Ectodermal cell (in vitro differentiated cells): ENCODE data around the gene RPTOR.

Experiments
- H3K27ac ChIP-seq: 2 replicates; pipeline ENCODE4 v1.7.0; 2013; ENCODE audit warnings: mild to moderate bottlenecking, low read depth, low read length; ENCODE audit not compliant: insufficient read depth, poor library complexity, severe bottlenecking
- H3K27me3 ChIP-seq: 2 replicates; pipeline ENCODE4 v1.7.0; 2013; ENCODE audit warnings: mild to moderate bottlenecking, low read length; ENCODE audit not compliant: insufficient read depth, control insufficient read depth, poor library complexity, severe bottlenecking
- H3K36me3 ChIP-seq: one replicate; pipeline ENCODE4 v1.7.0; 2013; ENCODE audit warnings: low read length; ENCODE audit not compliant: control insufficient read depth, insufficient read depth
- H3K4me1 ChIP-seq: one replicate; pipeline ENCODE4 v1.7.0; 2013; ENCODE audit warnings: low read length; ENCODE audit not compliant: control insufficient read depth, insufficient read depth
- H3K4me3 ChIP-seq: 2 replicates; pipeline ENCODE4 v1.7.0; 2013; ENCODE audit warnings: low read depth, low read length, control low read depth; ENCODE audit not compliant: insufficient read depth
- H3K9me3 ChIP-seq: 2 replicates; pipeline ENCODE4 v1.7.0; 2013; ENCODE audit warnings: mild to moderate bottlenecking, low read length, moderate library complexity; ENCODE audit not compliant: control insufficient read depth
- WGBS, 2 experiments: methylation state at CpG; one replicate each; pipeline ENCODE4 v1.1.7; 2013; ENCODE audit warnings: missing lambda C conversion rate in 2 of 2; 5-methylcytosine and 5-hydroxymethylcytosine counted together

The RPTOR gene

DNA sequence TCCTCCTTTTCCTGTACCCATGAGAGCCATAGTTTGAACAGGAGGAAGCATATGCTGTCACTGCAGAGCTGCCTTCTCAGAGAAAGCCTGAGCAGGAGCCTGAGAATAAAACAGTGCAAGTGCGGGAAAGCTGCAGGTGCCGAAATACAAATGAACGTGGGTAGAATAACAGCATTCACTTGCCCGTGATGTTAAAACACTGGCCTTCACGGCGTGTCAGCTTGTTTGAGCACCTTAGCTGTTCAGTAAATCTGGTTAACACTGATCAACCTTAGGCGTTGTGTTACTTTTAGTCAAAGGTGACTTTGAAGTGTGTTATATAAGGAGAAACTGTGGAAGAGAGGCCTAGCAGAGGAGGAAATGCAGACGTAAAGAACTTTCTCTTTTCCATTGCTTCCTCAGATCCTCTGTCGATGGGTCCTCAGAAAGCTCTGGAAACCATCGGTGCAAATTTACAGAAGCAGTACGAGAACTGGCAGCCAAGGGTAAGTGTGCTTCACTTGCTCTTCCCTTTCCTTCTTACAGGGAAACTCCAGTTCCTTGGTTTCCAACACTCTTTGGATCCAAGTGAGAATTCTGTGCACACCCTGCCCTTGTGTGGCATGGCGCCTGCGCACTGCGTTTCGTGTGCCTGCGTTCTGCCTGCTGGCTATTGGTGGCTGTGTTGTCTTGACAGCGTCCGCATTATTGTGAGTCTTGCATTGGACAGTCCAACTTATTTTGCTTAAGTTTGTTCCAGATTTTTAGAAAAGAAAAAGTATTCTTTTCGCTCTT, 98.9 kb downstream of the RPTOR start:
- WGBS, 2 experiments = 93 to 95% methylated on average over 19 of the region's 19 CpGs
- no peak overlapping the region for H3K4me3 ChIP-seq
- H3K27ac ChIP-seq = no peak overlapping the region
- no peaks in the 10 kb centered on the region for H3K27me3 ChIP-seq
- no peaks in the 10 kb centered on the region for H3K4me1 ChIP-seq
- no peaks in the 10 kb centered on the region for H3K9me3 ChIP-seq
- no peaks in the 10 kb centered on the region for H3K36me3 ChIP-seq

DNA sequence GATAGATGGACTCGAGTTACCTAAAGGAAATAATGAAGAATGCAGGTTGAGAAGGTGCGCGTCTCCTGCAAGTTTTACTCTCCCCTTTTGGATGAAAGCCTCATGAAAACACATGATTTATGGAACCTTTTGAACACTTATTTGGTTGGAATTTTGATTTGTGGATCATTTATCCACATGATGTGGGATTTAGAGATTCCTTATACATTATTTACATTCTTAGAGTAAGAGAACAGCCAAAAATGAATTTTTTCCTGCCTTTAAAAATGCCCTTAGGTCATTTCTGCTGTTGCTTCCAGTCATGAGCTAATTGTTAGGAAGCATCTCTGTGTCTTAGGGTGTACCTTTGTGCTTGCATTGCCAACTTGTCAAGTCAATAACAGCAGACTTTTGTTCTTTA, 99.9 kb downstream of the RPTOR start:
- Histone ChIP-seq H3K9me3 (no peaks in the 10 kb centered on the region), H3K27ac (no peak overlapping the region), H3K36me3 (no peaks in the 10 kb centered on the region), H3K4me3 (no peak overlapping the region), H3K4me1 (no peaks in the 10 kb centered on the region), H3K27me3 (no peaks in the 10 kb centered on the region)
- 96 to 100% methylated on average over 3 of the region's 3 CpGs for WGBS, 2 experiments

DNA sequence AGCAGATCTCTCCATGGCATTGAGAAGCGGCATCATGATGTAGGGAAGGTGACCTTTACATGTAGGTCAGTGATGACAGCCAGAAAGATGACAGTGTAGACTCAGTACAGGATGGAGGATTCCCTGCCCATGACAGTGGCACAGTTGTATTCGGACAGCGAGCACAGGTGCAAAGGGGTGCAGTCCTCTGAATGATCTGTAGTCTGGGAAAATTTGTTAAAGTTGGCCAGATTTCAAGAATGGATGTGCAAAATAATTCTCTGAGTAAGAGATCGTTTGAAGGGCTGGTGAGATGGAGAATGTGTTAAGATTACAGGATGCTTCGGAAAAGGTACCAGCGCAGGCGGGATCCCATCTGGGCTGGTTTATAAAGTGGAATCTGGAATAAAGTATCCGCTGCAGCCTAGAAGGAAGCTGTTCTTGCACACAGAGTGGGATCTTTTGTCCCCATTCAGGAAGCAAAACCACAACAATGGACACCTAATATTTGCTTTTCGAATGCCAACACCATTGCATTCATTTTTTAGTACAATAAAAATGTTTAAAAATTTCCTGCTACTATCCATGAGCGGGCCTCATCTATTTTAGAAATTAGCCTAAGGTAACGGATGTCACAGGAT, 101.2 kb downstream of the RPTOR start:
- peaks cover 12% of the 10 kb centered on the region for H3K4me1 ChIP-seq
- no peaks in the 10 kb centered on the region for H3K27me3 ChIP-seq
- no peaks in the 10 kb centered on the region for H3K9me3 ChIP-seq
- no peak overlapping the region for H3K27ac ChIP-seq
- 95% methylated on average over 11 of the region's 11 CpGs for WGBS, 2 experiments
- no peak overlapping the region for H3K4me3 ChIP-seq
- H3K36me3 ChIP-seq = no peaks in the 10 kb centered on the region

DNA sequence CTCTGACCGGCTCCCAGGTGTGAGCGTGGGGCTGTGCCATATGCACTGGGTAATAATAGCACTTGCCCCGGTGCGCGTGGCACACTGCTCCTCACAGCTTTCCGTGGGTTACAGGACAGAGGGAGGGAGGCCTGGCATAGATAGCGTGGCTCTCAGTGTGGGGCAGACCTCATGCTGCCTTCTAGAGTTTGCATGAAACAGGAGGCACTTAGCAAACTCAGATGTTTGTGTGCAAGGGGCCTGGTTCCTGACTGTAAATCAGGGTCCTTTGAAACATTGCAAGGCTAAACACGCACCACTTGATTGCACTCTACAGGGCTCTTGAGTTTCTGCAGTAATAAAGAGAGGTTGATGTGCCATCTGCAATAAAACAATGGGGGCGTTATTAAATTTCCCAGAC, 101.7 kb downstream of the RPTOR start:
- WGBS, 2 experiments = 77 to 82% methylated on average over 9 of the region's 9 CpGs

DNA sequence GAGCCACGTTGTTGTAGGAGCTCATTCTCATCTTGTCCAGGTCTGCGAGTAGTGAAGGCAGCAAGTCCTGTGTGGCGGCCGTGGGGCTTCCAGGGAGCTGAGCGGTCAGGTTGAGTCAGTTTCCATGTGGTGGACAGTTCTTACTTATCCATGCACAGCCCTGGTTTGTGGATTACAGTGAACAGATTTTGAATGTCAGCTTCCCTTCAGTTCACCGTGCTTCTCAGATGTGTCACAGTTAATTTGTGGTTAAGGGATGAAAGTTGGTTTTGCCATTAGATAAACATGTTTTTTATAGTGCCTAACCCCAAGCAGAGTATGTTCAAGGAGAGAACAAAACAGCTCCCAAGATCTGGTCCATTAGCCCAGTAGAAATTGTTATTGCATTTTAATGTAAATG, 103.1 kb downstream of the RPTOR start:
- no peaks in the 10 kb centered on the region for H3K9me3 ChIP-seq
- no peaks in the 10 kb centered on the region for H3K36me3 ChIP-seq
- no peak overlapping the region for H3K27ac ChIP-seq
- 95 to 96% methylated on average over 6 of the region's 6 CpGs for WGBS, 2 experiments
- no peaks in the 10 kb centered on the region for H3K27me3 ChIP-seq
- H3K4me3 ChIP-seq = no peak overlapping the region
- peaks cover 13% of the 10 kb centered on the region for H3K4me1 ChIP-seq

More for the DNA sequence above, 101.7 kb downstream of the RPTOR start:
- no peaks in the 10 kb centered on the region for H3K9me3 ChIP-seq
- H3K36me3 ChIP-seq = no peaks in the 10 kb centered on the region
- peaks cover 13% of the 10 kb centered on the region for H3K4me1 ChIP-seq
- H3K27me3 ChIP-seq = no peaks in the 10 kb centered on the region
- H3K27ac ChIP-seq = no peak overlapping the region
- no peak overlapping the region for H3K4me3 ChIP-seq

DNA sequence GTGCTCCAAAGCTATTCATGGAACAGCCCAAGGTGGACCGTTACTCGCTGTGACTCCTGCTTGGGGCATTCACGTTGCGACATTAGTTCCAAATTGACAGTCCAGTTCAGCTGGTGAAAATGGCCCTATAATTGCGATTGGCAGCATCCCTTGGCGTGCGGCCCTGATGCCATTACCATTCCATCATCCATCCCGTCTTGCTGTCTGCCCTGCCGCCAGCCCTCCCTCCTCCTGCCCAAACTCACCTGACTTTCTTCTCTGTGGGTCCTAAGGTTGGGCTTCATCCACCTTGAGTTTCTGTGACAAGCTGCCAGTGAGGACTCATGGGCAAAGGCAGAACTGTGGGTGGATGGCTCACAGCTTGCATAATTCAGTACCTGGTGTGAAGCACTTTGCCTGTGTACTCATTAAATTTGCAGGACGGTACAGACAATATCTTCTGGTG, 104.6 kb downstream of the RPTOR start:
- 94 to 97% methylated on average over 10 of the region's 10 CpGs for WGBS, 2 experiments
- Histone ChIP-seq H3K27ac (no peak overlapping the region), H3K36me3 (no peaks in the 10 kb centered on the region), H3K9me3 (no peaks in the 10 kb centered on the region), H3K27me3 (no peaks in the 10 kb centered on the region), H3K4me3 (no peak overlapping the region), H3K4me1 (peaks cover 13% of the 10 kb centered on the region)

DNA sequence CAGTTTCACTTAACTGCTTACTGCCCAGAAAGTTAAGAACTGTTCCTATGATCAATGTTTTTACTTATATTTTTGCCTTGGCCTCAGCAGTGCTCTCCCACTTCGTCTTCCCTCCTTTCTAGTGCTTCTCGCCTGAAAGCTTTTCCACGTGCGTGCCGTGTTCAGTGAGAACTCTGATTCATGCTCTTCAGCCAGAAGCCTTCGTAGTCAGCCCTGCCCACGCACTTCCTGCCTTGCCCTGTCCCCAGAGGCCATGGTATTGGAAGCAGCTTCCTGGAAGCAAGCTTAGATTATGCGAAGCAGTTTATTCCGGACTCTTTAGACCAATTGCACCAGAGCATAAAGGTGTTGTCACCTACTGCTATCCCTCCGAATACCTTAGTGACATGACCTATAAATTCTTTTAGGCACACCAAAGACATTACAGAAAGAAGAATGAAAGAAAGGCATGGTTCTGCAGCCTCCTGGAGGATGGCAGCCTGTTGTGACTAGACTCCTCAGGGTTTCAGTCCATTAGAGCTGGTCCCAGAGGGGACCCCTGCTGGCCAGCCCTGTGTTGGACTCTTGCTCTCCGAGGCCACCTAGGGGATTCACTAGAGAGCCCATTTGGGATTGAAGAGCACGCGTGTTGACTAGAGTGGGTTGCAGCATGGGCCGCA, 105.2 kb downstream of the RPTOR start:
- Histone ChIP-seq H3K36me3 (no peaks in the 10 kb centered on the region), H3K27me3 (no peaks in the 10 kb centered on the region), H3K9me3 (no peaks in the 10 kb centered on the region), H3K4me3 (no peak overlapping the region), H3K4me1 (peaks cover 13% of the 10 kb centered on the region), H3K27ac (no peak overlapping the region)
- 81 to 83% methylated on average over 14 of the region's 14 CpGs for WGBS, 2 experiments

DNA sequence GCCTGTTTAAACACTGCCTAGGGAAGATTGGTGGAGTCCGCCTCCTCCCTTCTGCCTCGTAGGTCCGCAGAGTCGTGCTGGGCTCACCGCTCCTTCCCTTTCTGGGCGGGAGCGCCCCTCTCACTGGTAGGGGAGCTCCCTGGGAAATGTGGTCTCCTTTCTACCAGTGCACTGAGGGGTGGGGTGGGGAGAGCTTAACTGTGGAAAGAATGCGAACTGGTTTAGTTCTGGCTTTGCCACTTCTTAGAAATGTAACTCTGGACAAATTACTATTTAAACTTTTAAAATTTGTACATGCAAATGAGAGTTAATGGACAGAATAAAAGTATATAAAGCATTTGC, 105.7 kb downstream of the RPTOR start:
- no peak overlapping the region for H3K4me3 ChIP-seq

DNA sequence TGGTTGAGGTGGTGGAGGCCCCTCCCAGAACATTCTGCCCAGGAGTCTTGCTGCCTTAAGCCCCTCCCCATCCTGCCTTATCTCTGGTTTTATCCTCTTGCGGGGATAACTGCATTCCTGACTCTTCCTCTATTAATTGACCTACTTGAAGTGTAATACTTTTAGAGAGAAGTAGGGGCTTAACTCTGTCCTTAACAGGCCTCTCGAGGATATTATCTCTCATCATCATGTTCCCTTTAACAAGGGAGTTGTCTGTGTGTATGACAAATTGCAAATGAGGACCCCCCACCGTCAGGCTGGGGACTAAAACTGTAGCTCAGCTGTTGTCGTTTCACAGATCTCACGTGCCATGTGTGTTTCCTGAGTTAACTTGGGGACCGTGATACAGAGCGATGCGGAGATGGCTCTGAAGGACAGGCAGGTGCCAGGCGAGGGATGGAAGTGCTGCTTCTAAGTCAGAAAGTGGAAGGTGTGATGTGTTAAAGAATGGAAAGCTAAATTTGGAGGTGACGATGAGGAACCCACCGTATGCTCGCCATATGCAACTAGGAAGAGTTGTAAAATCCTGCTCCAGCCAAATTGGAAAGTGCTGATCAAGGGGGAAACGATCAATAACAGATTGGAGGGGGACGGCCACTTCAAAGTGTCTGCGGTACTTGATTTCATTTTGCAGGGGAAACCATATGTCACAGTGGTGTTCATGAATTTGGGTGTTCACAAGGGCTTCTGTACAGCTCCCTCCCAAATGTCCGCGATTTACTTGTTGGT, 106.3 kb downstream of the RPTOR start:
- Histone ChIP-seq H3K36me3 (no peaks in the 10 kb centered on the region), H3K27ac (no peak overlapping the region)
- 85 to 86% methylated on average over 15 to 17 of the region's 17 CpGs for WGBS, 2 experiments

More for the DNA sequence above, 105.7 kb downstream of the RPTOR start:
- WGBS, 2 experiments = 39 to 60% methylated on average over 5 to 8 of the region's 8 CpGs
- H3K36me3 ChIP-seq = no peaks in the 10 kb centered on the region
- H3K9me3 ChIP-seq = no peaks in the 10 kb centered on the region
- H3K27ac ChIP-seq = no peak overlapping the region
- H3K27me3 ChIP-seq = no peaks in the 10 kb centered on the region
- peaks cover 13% of the 10 kb centered on the region for H3K4me1 ChIP-seq

More for the DNA sequence above, 106.3 kb downstream of the RPTOR start:
- no peak overlapping the region for H3K4me3 ChIP-seq
- H3K27me3 ChIP-seq = no peaks in the 10 kb centered on the region
- H3K9me3 ChIP-seq = no peaks in the 10 kb centered on the region
- H3K4me1 ChIP-seq = peaks cover 13% of the 10 kb centered on the region
